ENCODE measurements around the gene CDK1. TPM values are rescaled to one million over a fixed set of nuclear protein-coding genes. Genes with fewer than 3 reads are reported as not detected.

CDK1 gene
- total RNA-seq, 2 donors from 2014 or later: 16.5 to 53.8 TPM

- H3K4me1 ChIP-seq: no peaks in the 10 kb centered on the region
- intact Hi-C loops (cut with DNase I): no loop called here
- no peaks in the 10 kb centered on the region for H3K9me3 ChIP-seq
- H3K4me3 ChIP-seq: no peak overlapping the region
- H3K27me3 ChIP-seq: no peaks in the 10 kb centered on the region
- no peak for DNase-seq
- TF ChIP-seq CTCF (IDR thresholded peaks at IDR 0.05): no peak
- H3K36me3 ChIP-seq: no peaks in the 10 kb centered on the region
- H3K9ac ChIP-seq (ENCODE audit: low read depth in 2 of 2, low read length in 2 of 2): no peak overlapping the region
- no peak overlapping the region for H3K27ac ChIP-seq
Measured at GRCh38 chr10:60842694-60843093, 64.4 kb downstream of the CDK1 start.

Other genes with a start within 250 kb of the CDK1 start
- 1 to 10 TPM; 2.5 to 4.9 TPM for gene RHOBTB1, start 165.7 kb downstream of the CDK1 start, total RNA-seq